ENCODE data around the gene CDC42EP2.

Gene CDC42EP2

DNA sequence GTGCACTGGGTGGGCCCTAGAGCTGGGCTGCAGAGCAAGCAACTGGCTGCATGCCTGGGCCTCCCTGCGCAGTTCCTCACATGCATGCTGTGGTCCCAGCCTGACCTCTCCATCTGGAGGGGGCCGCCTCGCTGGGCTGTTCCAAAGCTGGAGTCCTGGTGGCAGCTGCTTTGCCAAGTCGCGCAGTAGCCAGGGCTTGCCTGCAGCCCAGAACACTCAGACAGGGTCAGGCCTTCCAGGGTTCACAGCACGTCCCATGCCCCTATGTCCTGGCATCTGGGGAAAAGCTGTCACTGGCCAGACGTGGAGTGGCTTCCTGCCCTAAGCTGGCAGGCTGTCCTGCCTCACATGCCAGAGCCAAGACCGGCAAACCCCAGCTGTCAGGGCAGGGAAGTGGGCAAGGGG lies 16.5 kb upstream of the CDC42EP2 start:
- no peak for DNase-seq

DNA sequence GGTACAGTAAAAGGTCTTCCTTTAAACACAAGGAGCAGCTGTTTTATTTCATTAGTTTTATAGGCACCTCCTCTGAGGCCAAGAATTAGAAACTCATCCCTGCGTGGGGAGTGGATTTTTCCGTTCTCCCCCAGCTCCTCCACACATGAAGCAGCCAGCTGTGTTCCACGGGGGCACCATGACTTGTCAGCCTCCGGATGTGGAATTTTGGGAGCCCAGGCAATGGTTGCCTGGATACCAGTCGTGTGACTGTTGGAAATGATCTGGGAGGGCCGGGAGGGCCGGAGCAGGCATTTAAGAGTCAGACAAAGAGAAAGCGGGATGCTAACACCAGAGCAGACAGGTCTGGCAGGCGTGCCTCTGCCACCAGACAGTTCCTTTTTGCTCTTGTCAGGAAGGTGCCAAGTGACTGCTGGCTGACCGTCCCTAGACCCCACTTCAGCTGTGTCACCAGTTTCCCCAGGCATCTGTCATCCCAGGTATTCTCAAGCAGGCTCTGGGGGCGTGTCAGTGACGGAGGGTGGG lies 15.9 kb upstream of the CDC42EP2 start:
- DNase-seq: no peak

DNA sequence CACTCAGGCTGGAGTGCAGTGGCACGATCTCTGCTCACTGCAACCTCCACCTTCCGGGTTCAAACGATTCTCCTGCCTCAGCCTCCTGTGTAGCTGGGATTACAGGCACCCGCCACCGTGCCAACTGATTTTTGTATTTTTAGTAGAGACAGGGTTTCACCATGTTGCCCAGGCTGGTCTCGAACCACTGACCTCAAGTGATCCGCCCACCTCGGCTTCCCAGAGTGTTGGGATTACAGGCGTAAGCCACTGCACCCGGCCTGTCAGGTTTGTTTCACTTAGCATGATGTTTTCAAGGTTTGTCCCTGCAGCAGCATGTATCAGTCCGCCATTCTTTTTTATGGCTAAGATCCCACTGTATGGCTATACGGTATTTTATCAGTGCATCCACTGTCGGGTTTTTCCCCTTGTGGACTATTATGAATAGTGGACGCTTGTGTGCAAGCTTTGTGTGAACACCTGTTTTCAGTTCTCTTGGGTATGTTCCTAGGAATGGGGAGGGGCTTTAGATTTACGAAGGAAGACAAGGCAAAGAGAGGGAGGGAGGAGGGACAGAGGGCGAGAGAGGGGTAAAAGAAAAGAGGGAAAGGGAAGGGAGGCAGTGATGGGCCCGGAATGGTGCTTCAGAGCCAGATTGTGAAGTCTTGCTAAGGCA lies 13.9 kb upstream of the CDC42EP2 start:
- no peak for DNase-seq

DNA sequence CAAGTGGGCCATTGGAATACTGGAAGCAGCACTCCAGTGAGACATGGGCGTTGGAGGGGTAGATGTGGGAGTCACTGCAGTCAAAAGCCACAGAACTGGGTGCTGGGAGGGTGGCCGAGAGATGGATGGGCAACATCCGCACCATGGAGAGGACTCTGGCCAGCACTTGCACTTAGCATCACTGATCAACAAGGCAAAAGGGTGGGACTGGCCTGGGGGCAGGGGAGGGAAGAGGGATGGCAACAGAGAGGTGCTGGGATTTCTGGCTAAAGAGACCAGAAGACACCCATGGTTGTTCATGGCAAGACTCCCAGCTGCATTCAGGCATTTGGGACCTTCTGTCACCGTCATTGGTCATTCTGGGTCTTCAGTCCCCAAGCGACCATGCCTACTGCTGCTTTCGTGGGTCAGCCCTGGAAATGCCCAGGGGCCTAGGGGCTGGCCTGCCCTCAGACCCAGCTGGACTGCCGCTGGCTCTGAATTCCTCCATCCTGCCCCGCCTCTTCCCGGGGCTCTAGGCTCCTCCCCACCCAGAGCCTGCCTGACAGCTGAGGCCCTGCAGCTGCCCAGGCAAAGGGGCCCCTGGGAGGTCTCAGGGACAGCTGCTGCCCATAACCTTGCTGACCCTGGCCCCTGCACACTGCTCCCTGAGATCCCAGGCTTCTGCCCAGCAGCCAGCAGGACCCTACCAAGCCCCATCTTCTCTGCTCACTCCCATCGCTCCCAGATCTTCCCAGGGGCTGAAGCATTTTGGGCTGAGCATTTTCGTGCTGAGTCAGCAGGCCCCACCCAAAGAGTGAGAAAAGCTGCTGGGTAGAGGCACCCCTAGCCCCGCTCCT lies 13.0 kb upstream of the CDC42EP2 start:
- DNase-seq: no peak

DNA sequence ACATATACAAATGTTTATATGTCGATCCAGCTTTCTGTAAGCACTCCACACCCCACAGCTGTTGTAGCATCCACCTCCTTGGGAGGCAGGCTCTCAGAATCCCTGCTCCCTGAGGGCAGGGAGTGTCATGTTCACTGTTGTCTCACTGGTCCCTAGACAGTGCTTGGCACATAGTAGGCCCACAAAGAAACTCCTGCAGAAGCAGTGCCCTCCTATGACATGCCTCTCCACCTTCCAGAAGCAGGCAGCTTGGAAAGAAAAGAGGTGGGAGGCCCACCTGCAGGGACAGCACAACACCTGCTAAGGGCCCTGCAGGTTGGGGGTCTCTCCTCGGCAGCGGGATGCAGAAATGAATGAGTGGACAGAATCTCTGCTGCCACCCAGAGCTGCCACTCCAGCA lies 11.1 kb upstream of the CDC42EP2 start:
- no peak for DNase-seq

DNA sequence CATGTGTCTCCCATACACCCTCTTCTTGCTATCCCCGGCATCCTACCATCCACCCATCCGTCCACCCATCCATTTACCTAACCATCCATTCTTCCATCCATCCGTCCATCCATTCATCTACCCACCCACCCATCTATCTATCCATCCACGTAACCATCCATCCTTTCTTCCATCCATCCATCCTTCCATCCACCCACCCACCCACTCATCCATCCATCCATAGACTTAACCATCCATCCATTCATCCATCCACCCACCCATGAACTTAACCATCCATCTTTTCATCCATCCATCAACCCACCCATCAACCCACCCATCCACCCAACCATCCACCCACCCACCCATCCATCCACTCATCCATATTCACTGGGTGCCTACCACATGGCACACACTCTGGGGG lies 10.6 kb upstream of the CDC42EP2 start:
- no peak for DNase-seq

DNA sequence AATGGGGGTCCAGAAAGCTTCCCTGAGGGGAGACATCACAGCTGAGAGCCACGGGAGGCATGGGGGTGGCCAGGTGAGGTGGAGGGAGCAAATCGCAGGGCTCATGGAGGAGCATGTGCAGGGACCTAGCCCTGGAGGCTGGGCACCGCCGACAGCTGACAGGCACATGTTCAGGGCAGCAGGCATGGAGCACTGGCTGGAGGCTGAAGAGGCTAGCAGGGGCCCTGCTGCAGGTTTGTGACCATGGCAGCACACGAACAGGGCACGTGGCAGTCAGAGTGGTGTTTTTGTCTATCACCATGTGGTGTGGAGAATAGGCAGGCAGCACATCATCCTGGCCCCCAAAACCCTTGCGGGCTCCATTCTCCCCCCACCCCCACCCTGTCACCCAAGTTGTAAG lies 10.1 kb upstream of the CDC42EP2 start:
- no peak for DNase-seq

DNA sequence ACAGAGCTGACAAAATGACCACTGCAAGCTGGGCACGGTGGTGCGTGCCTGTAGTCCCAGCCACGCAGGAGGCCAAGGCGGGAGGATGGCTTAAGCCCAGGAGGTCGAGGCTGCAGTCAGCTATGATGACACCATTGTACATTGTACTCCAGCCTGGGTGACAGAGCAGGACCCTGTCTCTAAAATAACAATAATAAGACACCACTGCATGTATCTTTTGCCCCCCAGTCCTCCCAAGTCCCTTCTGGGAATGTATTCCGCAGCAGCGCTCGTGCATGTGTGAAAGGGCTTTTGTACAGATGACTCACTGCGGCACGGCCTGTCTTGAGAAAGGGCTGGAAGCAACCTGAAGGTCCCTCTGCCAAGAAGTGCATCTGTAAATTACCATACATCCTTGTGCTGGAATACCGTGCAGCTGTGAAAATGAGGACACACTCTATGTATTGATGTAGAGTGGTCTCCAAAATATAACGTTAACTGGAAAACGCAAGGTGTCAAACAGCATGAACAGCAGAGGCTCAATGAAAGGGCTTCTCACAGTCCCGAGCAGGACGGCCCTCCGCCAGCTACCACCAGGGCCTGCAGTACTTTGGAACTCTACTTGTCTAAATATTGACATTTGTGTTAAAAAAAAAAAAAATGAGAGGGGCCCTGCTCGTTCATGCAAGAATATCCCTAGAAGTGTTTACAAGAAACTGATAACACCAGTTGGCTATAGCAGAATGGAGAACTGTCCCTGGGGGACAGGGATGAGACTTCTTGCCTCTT lies 9.0 kb upstream of the CDC42EP2 start:
- no peak for DNase-seq

DNA sequence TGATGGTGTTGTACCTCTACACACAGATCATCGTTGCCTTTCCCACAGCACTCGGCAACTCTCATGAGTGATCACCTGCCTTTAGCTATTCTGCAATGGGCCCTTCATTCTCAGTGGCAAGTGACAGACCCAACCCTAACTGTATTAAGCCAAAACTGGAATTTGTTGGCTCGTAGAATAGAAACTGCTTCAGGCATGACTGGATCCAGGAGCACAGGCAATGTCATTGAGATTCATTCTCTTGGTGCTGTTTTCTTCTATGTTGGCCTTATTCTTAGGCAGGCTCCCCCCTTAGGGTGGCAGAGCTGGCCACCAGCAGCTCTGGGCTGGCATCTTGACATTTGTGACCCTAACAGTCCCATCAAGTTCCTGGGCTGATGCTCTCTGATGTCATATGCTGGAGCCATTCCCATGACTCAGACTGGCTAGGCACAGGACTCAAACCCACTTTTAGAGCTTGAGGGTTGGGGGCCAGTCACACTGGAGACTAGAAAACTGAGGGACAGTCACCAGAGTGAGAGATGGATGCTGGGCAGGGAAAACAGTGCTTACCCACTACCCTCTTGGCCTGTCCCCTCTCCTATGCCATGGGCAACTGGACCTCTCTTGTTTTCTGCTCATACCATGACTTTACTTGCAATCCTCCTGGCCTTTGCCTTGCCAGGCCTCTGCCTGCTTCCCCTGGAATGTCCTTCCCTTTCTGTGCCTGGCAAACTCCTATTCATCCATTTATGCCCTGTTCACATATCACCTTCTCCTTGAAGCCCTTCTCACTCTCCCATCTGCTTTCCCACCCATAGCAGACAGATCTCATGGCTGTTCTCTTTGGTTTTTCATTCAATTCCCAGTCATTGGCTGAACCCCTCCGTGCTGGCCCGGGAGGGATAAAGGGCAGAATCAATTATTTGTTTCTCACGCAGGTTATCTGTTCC lies 7.1 kb upstream of the CDC42EP2 start:
- no peak for DNase-seq

DNA sequence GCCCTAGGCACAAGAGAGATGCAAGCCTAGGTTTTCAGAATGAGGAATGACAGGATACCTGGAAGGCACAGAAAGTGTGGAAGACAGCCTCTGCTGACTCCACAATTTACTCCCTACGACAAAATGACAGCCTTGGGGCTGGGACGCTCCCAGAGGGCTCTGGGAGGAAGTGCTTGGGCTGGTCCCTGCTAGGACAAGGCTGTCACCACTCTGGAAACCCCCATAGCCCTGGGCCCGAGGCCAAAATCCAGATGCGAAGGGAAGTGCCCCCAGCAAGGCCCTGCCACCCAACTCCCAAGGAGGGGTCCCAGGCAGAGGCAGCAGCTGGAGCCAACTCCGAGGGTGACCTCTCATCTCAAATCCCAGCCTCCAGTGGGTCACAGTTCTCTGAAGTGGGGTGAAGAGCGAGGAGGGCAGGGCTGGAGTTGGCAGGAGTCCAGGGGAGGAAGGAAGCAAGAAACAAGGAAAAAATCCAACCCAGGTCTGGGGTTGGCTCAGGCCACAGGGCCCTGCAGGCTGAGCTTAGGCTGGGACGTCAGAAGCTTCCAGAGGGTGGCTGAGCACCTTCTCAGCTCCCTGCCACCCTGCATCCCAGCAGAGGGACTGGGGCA lies 6.3 kb upstream of the CDC42EP2 start:
- DNase-seq: no peak

DNA sequence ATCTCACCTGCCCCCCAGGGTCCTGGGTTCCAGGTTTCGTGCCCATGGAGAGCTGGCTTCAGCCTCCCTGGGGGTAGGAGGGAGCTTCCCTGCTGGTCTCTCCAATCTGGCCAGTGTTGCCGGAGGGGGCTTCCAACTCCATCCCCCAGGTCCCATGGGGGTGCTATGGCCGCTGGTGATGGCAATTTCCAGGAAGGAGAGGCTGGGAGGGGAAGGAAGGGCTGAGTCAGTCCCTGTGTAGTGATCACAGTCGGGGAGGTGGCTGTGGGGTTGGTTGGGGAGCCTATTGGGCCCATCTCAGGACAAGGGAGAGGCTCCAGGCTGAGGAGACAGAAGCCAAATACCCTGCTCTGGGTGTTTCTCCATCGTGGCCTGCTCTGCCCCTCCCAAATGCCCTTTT lies 5.7 kb upstream of the CDC42EP2 start:
- no peak for DNase-seq

DNA sequence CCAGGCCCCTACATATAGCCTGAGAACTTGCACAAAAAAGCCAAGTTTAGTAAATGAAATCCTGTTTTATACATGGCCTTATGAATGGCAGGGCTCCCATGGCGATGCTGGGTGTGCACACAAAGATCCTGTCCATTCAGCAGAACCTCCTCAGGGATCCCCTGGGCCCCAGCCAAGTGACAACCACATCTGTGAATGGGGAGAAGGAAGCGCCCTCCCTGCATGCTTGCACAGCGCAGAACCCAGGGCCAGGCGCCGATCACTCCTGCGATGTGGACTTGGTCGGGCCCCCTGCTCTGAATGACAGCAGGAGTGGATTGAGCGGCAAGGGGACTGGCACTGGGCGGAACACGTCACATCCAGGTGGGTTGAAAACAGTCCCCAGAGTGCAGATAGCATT lies 4.5 kb upstream of the CDC42EP2 start:
- no peak for DNase-seq

DNA sequence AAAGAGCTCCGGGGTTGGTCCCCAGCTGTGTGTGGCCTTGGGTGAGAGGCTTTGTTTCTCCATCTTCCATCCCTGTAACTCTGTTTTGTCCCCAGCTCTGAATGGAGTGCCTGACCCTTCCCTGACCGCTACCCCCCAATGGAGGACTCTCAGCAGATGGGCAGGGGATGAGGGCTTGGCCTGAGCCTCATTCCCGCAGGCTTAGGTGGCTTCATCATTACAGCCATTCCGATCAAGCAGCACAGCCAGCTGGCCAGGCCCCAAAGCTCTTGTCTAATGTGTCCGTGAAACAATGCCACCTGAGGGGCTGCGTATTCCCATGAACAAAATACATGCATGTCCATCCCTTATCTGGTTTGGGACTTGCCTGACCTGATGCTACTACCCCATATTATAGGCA lies 3.9 kb upstream of the CDC42EP2 start:
- no peak for DNase-seq

DNA sequence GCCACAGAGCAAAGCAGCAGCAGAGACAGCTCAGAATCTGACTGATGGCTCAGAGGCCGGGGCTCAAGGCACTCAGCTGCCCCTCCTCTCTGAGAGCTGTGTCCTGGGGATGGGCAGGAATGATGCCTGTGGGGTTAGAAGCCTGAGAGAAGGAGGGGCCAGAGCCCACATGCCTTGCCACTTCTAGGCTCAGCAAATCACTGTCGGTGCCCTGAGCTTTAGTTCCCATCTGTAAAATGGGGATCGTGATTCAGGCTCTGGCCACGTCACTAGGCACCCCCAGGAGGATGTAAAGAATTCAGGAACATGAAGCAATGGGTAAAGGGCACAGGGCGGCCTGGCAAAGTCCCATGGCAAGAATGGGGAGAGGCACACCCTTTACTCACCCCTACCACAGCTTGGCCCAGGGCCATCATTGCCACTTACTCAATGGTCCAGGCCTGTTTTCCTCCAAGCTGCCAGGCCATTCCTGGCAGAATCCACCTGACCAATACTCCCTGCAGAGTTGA lies 3.4 kb upstream of the CDC42EP2 start:
- DNase-seq: no peak

DNA sequence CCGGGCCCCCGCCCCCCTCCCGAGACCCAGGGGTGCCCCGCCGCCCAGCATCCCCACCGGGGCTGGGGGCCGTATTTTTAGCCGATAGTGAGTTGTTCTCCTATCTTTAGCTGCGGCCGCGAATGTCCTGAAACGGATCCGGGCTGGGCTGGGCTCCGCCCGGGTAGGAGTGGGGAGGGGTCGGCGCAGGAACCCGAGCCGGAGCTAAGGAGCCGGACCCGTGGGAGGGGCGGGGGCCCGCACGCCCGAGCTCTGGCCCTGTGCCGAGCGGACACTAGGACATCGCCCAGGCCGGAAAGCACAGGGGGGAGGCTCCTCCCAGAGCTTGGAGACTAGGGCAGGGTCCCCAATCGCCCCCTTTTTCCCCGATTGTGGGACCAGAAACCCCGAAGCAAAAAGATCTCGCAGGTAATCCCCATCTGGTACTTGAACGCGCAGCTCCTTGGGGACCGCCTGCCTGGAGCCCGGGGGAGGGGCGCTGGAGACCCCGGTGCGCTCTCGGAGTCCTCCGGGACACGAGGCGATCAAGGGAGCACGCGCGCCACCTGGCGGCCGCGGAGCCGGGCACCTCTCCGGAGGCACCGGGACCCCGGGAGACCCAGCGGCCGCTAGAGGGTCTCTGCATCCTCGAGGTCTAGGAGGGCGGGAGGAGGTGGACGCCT lies 669 bp downstream of the CDC42EP2 start:
- peak; percentile 81 for DNase-seq

DNA sequence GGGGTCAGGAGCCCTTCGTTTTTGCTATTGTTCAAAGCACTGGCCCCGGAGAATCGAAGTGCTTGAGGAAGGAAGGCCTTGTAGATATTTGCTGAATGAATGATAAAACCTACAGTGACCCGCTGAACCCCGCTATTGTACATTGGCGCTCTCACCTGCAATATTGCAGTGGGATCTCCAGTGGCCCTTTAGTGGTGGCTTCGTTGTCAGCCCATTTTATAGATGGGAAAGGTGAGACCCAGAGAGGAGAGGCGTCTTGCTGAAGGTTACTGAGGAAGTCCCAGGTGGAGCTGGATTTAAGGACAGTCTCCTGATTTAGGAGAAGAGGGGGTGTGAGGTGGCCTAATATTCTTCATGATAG lies 1.2 kb downstream of the CDC42EP2 start:
- no peak for DNase-seq

DNA sequence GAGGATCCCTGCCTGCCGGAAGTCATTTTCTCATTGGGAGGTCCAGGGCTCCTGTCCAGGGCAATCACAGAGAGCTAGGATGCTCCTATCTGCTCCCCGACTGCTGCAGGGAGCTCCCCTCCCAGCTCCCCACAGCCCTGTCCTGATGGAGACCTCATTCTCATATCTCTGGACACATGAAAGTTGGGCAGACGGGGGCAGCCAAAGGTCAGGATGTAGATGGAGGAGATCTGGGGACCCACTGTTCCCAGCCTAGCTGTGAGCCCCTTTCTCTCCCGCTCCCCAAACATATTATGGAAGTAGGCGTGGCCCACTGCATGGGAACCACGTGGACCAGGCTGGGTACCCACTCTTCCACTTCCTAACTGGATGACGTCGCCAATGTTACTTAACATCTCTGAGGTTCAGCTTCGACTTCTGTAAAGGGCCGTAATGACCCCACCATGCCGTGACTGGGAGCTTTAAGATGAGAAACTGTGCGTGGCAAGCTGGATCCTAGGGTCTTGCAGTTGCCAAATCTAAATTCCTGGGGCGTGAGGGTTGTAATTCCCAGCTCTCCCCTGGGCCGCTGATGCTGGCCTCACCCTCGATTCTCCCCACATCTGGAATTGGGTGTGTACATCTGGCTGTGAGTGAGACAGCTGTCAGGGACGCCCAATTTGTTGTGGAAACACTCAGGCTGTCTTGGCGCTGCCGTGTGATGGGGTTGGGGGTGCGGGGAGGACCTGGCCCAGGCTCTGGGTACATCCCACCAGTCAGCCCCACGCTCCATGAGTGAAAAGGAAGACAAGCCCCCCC lies 1.8 kb downstream of the CDC42EP2 start:
- no peak for DNase-seq

DNA sequence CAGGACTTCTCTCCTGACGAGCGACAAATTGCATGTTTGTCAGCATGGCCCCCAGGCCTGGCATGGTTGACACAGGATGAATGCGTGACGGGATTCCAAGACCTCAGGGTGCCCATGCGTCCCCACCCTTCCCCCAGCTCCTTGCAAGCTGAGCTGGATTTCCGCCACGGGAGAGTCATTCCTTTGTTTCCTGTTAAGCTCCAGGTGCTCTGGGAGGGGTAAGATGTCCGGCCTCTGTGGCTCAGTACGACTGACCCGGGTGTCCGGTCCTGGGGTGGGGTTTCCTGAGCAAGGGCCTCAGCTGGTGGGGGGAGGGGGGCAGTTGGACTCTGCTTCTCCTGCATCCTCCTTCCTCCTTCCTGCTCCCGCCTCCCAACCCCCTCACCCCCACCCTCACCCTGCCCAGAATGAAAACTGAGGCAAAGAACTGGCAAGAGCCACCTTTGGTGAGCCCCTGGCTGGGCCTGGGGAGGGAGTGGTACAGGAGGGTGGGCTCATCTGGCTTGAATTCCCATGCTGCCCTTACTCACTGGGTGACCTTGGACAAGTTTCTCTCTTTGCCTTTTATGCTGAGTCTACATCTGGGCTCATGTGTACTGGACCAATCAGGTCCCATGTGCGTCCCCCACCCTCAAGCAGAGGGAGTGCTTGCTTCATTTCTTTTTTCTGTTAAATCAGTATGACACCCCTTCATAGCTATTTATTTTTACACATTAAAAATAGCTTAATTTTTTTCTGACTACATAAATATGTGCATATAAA lies 2.5 kb downstream of the CDC42EP2 start:
- no peak for DNase-seq

DNA sequence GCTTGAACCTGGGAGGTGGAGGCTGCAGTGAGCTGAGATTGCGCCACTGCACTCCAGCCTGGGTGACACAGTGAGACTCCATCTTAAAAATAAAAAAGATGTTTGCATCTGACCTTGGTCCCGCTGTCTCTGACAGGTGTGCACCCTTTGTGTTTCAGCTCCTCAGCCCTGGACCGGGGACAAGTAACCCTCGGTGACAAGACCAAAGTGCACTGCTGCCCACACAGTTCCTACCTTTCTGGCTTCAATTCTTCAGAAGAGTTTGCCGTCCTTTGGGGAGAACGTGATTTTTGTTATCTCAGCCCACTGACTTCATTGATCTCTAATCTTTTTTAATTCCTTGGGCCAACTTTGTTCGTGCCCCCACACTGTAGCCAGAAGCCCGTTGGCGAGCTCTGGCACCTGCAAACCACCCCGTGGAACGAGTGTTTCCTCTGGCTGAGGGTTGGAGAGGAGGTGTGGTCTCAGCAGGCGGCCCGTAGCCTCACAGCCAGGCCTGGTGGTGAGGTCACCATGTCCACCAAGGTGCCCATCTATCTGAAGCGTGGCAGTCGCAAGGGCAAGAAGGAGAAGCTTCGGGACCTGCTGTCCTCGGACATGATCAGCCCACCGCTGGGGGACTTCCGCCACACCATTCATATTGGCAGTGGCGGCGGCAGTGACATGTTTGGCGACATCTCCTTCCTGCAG lies 5.9 kb downstream of the CDC42EP2 start:
- DNase-seq: no peak
